ENCODE data around the gene SVIL.

- TF ChIP-seq, protein P1, sequence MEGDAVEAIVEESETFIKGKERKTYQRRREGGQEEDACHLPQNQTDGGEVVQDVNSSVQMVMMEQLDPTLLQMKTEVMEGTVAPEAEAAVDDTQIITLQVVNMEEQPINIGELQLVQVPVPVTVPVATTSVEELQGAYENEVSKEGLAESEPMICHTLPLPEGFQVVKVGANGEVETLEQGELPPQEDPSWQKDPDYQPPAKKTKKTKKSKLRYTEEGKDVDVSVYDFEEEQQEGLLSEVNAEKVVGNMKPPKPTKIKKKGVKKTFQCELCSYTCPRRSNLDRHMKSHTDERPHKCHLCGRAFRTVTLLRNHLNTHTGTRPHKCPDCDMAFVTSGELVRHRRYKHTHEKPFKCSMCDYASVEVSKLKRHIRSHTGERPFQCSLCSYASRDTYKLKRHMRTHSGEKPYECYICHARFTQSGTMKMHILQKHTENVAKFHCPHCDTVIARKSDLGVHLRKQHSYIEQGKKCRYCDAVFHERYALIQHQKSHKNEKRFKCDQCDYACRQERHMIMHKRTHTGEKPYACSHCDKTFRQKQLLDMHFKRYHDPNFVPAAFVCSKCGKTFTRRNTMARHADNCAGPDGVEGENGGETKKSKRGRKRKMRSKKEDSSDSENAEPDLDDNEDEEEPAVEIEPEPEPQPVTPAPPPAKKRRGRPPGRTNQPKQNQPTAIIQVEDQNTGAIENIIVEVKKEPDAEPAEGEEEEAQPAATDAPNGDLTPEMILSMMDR (IDR thresholded peaks at IDR 0.05): no peak
- TF ChIP-seq EP300 (IDR thresholded peaks at IDR 0.05): no peak
Observed at GRCh38 chr10:29426420-29426819, 208.4 kb downstream of the SVIL start.
